GM12878 (cell line): ENCODE results near the gene NR6A1.

Experiments
- BRCA1 ChIP-seq: IDR thresholded peaks from 2 replicates; pipeline ENCODE4 v1.6.1; 2011; ENCODE audit warnings: low read depth, low read length, improper control_type of control experiment
- FOXK2 ChIP-seq: fragments of 450-650 bp; IDR thresholded peaks from 2 replicates; pipeline ENCODE4 v1.6.1; 2017; ENCODE audit warnings: mild to moderate bottlenecking, moderate library complexity
- IKZF1 ChIP-seq: fragments of 450-650 bp; conservative IDR thresholded peaks from 2 replicates; pipeline ENCODE4 v1.6.1; 2017; ENCODE audit warnings: antibody characterized with exemption, mild to moderate bottlenecking
- MEF2A ChIP-seq: IDR thresholded peaks from 2 replicates; pipeline ENCODE4 v1.6.1; 2011; ENCODE audit warnings: low read depth, mild to moderate bottlenecking, low read length, moderate library complexity; ENCODE audit not compliant: insufficient read depth
- MYC ChIP-seq: IDR thresholded peaks from 2 replicates; pipeline ENCODE4 v1.6.1; 2011; ENCODE audit warnings: mild to moderate bottlenecking, low read length, moderate library complexity, inconsistent platforms; ENCODE audit not compliant: insufficient read depth, insufficient replicate concordance, insufficient read length, severe bottlenecking
- NFIC ChIP-seq: IDR thresholded peaks from 2 replicates; pipeline ENCODE4 v1.6.1; 2012; ENCODE audit warnings: low read depth, mild to moderate bottlenecking, inconsistent platforms, low read length, moderate library complexity
- SIN3A ChIP-seq: IDR thresholded peaks from 2 replicates; pipeline ENCODE4 v1.6.1; 2012; ENCODE audit warnings: low read depth, low read length, improper control_type of control experiment
- ZNF274 ChIP-seq: IDR thresholded peaks from one replicate; pipeline ENCODE4 v1.8.0; 2011; ENCODE audit not compliant: insufficient read length, insufficient read depth
- TF ChIP-seq, protein P1 (sequence below): IDR thresholded peaks from 2 replicates; pipeline ENCODE4 v1.6.1; 2011; ENCODE audit warnings: borderline replicate concordance, low read depth, mild to moderate bottlenecking, moderate library complexity, mixed read lengths, low read length; ENCODE audit not compliant: insufficient read depth; ENCODE audit errors: extremely low read length
- TF ChIP-seq, protein P2 (sequence below), 3 experiments: IDR thresholded peaks in 2 of 3; conservative IDR thresholded peaks in 1 of 3; 2 replicates each; pipeline ENCODE4 v1.5.1; 2011; ENCODE audit warnings: low read depth in 3 of 3, low read length in 3 of 3, mild to moderate bottlenecking in 3 of 3, control low read depth in 2 of 3, moderate library complexity in 2 of 3, inconsistent platforms in 1 of 3, mixed read lengths in 1 of 3; ENCODE audit not compliant: control insufficient read depth in 2 of 3, insufficient read depth in 1 of 3; ENCODE audit errors: extremely low read depth in 1 of 3

DNA sequence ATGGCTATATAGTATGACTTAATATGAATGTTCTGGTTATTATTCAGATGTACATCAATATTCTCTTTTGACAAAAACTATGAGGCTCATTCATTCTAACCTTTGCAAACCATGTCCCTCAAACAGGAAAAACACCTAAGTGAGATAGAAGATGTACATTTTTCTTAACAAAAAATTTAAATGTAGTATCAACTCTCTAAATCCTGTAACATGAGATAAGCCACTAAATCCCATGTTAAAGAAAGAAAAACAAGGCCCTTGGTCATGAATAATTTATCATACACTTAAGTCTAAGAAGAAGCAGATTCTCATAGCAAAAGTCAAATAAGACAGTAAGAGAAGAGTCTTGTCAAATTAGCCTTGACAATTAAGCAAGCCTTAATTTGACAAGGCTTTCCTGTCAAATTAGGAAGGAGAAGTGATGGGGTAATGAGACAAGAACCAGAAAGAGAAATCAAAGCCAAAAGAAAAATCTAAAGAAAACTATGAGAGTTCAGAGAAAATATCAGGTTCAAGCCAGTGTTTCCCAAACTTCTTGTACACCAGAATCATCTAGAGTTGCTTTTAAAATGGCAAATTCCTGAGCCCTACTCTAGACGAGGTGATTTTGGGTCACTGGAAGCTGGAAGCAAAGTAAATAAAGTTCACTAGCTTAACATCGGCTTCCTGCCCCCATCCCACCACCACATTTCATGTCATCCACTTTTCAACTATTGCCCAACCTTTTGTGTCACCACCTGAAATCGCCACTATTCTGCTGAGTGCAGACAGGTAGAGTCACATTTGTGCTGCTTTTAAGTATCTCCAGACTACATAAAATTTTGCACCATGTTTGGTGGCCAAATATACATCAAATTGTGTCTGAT is 76.5 kb downstream of the NR6A1 start:
- TF ChIP-seq, protein P1, sequence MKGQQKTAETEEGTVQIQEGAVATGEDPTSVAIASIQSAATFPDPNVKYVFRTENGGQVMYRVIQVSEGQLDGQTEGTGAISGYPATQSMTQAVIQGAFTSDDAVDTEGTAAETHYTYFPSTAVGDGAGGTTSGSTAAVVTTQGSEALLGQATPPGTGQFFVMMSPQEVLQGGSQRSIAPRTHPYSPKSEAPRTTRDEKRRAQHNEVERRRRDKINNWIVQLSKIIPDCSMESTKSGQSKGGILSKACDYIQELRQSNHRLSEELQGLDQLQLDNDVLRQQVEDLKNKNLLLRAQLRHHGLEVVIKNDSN, result no peak
- no peak for TF ChIP-seq MYC
- TF ChIP-seq, protein P2, sequence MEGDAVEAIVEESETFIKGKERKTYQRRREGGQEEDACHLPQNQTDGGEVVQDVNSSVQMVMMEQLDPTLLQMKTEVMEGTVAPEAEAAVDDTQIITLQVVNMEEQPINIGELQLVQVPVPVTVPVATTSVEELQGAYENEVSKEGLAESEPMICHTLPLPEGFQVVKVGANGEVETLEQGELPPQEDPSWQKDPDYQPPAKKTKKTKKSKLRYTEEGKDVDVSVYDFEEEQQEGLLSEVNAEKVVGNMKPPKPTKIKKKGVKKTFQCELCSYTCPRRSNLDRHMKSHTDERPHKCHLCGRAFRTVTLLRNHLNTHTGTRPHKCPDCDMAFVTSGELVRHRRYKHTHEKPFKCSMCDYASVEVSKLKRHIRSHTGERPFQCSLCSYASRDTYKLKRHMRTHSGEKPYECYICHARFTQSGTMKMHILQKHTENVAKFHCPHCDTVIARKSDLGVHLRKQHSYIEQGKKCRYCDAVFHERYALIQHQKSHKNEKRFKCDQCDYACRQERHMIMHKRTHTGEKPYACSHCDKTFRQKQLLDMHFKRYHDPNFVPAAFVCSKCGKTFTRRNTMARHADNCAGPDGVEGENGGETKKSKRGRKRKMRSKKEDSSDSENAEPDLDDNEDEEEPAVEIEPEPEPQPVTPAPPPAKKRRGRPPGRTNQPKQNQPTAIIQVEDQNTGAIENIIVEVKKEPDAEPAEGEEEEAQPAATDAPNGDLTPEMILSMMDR (IDR thresholded peaks at IDR 0.05 in 2 of 3, conservative IDR thresholded peaks at IDR 0.05 in 1 of 3; ENCODE audit: control insufficient read depth in 2 of 3, extremely low read depth in 1 of 3, insufficient read depth in 1 of 3, low read depth in 3 of 3, low read length in 3 of 3), result no peak
- no peak for TF ChIP-seq BRCA1
- TF ChIP-seq IKZF1, result no peak
- no peak for TF ChIP-seq SIN3A
- no peak for TF ChIP-seq NFIC
- no peak for TF ChIP-seq ZNF274
- no peak for TF ChIP-seq FOXK2
- TF ChIP-seq MEF2A, result no peak
